Measurements from ENCODE around the gene ACAP1. TPM values are rescaled to one million over a fixed set of nuclear protein-coding genes. Genes with fewer than 3 reads are reported as not detected.

Gene ACAP1
- total and polyA plus RNA-seq, 12 donors, result 2.1 to 54.7 (median 10.8) TPM

- no peaks in the 10 kb centered on the region for H3K9me3 ChIP-seq (replicated peaks in 1 of 3)
- no peaks in the 10 kb centered on the region for H3K4me1 ChIP-seq (replicated peaks in 1 of 2)
- H3K27ac ChIP-seq, result no peak overlapping the region
- no peak for TF ChIP-seq POLR2A (IDR thresholded peaks at IDR 0.05)
- TF ChIP-seq CTCF (IDR thresholded peaks at IDR 0.05), result no peak
- DNase-seq, result no peak
- intact Hi-C loops (cut with DNase I), result no loop called here
- no peak overlapping the region for H3K4me3 ChIP-seq
- 75 to 83% (median 79%) methylated on average over 5 of the region's 5 CpGs for WGBS, 4 donors
- no peaks in the 10 kb centered on the region for H3K36me3 ChIP-seq (replicated peaks in 1 of 2)
- no peaks in the 10 kb centered on the region for H3K27me3 ChIP-seq
These were observed 33.5 kb downstream of the ACAP1 start for GRCh38 chr17:7369825-7370224.

GRCh38 chr17:7370853-7371252, 34.5 kb downstream of the ACAP1 start:
- TF ChIP-seq CTCF (IDR thresholded peaks at IDR 0.05), result no peak
- TF ChIP-seq POLR2A (IDR thresholded peaks at IDR 0.05), result no peak
- no peak for DNase-seq
- Histone ChIP-seq H3K4me3 (no peak overlapping the region), H3K36me3 (replicated peaks in 1 of 2) (no peaks in the 10 kb centered on the region), H3K27ac (no peak overlapping the region), H3K27me3 (no peaks in the 10 kb centered on the region), H3K9me3 (replicated peaks in 1 of 3) (no peaks in the 10 kb centered on the region), H3K4me1 (replicated peaks in 1 of 2) (no peaks in the 10 kb centered on the region)
- 78 to 90% (median 82%) methylated on average over 4 of the region's 4 CpGs for WGBS, 4 donors
- intact Hi-C loops (cut with DNase I), result no loop called here

GRCh38 chr17:7374353-7374752, 38.0 kb downstream of the ACAP1 start:
- WGBS, 4 donors, result 78 to 89% (median 84%) methylated on average over 2 of the region's 2 CpGs
- H3K4me3 ChIP-seq, result no peak overlapping the region
- no peak for DNase-seq
- TF ChIP-seq POLR2A (IDR thresholded peaks at IDR 0.05) (no peak), CTCF (IDR thresholded peaks at IDR 0.05) (no peak)
- intact Hi-C loops (cut with DNase I), result no loop called here
- no peaks in the 10 kb centered on the region for H3K4me1 ChIP-seq (replicated peaks in 1 of 2)
- no peaks in the 10 kb centered on the region for H3K9me3 ChIP-seq (replicated peaks in 1 of 3)
- no peak overlapping the region for H3K27ac ChIP-seq
- no peaks in the 10 kb centered on the region for H3K27me3 ChIP-seq
- no peaks in the 10 kb centered on the region for H3K36me3 ChIP-seq (replicated peaks in 1 of 2)

- peaks cover 6% of the 10 kb centered on the region for H3K27me3 ChIP-seq
- peaks cover 6 to 23% of the 10 kb centered on the region in 2 donors for H3K4me1 ChIP-seq (replicated peaks in 1 of 2)
- H3K27ac ChIP-seq, result no peak overlapping the region
- H3K4me3 ChIP-seq, result no peak overlapping the region
- intact Hi-C loops (cut with DNase I), result no loop called here
- 95 to 100% (median 97%) methylated on average over 3 of the region's 3 CpGs for WGBS, 4 donors
- no peaks in the 10 kb centered on the region for H3K36me3 ChIP-seq (replicated peaks in 1 of 2)
- DNase-seq, result no peak
- no peaks in the 10 kb centered on the region for H3K9me3 ChIP-seq (replicated peaks in 1 of 3)
- TF ChIP-seq CTCF (IDR thresholded peaks at IDR 0.05) (no peak), POLR2A (IDR thresholded peaks at IDR 0.05) (no peak)
These were observed 42.8 kb downstream of the ACAP1 start for GRCh38 chr17:7379134-7379533.
